ENCODE measurements around the gene PARVG. TPM values are rescaled to one million over a fixed set of nuclear protein-coding genes. Genes with fewer than 3 reads are reported as not detected.
A peak's percentile ranks its signal among the peaks of the same experiment; 100 is the strongest.

The PARVG gene
- total and polyA plus RNA-seq, 10 of the 15 experiments (the other 5 are each of a cell fraction or from before 2014, with no cell fraction given) = 6.3 to 123 (median 71.9) TPM

DNA sequence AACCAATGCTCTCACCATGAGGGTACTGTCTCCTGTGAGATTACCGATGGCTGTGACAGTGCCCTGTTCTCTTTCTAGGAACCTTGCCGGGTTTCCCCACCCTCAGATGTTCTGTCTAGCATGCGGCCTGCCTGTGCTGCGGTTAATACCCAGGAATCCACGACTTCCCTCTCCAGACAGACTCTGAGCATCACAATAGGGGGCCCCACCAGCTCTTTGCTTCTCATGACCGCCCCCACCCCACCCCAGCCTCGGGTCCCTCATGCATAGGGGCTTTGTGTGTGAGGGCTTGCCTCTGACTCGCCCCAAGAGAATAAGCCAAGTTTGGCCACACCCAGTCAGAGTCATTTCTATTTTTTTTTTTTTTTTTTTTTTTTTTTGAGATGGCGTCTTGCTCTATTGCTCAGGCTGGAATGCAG is 10.3 kb downstream of the PARVG start (continued):
- TF ChIP-seq MTA3 (IDR thresholded peaks at IDR 0.05; ENCODE audit: borderline replicate concordance, low read length) = no peak
- no peak for TF ChIP-seq GATAD2B (conservative IDR thresholded peaks at IDR 0.05; ENCODE audit: low read depth)
- TF ChIP-seq FOXM1 (IDR thresholded peaks at IDR 0.05; ENCODE audit: low read depth, low read length) = no peak
- TF ChIP-seq CBX5 (IDR thresholded peaks at IDR 0.05; ENCODE audit: low read depth) = no peak
- TF ChIP-seq, protein P1, sequence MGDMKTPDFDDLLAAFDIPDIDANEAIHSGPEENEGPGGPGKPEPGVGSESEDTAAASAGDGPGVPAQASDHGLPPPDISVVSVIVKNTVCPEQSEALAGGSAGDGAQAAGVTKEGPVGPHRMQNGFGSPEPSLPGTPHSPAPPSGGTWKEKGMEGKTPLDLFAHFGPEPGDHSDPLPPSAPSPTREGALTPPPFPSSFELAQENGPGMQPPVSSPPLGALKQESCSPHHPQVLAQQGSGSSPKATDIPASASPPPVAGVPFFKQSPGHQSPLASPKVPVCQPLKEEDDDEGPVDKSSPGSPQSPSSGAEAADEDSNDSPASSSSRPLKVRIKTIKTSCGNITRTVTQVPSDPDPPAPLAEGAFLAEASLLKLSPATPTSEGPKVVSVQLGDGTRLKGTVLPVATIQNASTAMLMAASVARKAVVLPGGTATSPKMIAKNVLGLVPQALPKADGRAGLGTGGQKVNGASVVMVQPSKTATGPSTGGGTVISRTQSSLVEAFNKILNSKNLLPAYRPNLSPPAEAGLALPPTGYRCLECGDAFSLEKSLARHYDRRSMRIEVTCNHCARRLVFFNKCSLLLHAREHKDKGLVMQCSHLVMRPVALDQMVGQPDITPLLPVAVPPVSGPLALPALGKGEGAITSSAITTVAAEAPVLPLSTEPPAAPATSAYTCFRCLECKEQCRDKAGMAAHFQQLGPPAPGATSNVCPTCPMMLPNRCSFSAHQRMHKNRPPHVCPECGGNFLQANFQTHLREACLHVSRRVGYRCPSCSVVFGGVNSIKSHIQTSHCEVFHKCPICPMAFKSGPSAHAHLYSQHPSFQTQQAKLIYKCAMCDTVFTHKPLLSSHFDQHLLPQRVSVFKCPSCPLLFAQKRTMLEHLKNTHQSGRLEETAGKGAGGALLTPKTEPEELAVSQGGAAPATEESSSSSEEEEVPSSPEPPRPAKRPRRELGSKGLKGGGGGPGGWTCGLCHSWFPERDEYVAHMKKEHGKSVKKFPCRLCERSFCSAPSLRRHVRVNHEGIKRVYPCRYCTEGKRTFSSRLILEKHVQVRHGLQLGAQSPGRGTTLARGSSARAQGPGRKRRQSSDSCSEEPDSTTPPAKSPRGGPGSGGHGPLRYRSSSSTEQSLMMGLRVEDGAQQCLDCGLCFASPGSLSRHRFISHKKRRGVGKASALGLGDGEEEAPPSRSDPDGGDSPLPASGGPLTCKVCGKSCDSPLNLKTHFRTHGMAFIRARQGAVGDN (IDR thresholded peaks at IDR 0.05) = peak; percentile 62; the same call in 1 of the 2 replicates
- TF ChIP-seq MYB (IDR thresholded peaks at IDR 0.05; ENCODE audit: borderline replicate concordance, low read depth, low read length) = no peak
- TF ChIP-seq KLF5 (IDR thresholded peaks at IDR 0.05; ENCODE audit: partially characterized antibody) = no peak
- peak; percentile 47 for TF ChIP-seq JUNB (IDR thresholded peaks at IDR 0.05)
- TF ChIP-seq ZNF384 (IDR thresholded peaks at IDR 0.05; ENCODE audit: borderline replicate concordance, low read depth, low read length) = peak; percentile 90
- TF ChIP-seq KDM1A (IDR thresholded peaks at IDR 0.05; ENCODE audit: borderline replicate concordance) = no peak
- TF ChIP-seq SIX5 (IDR thresholded peaks at IDR 0.05; ENCODE audit: low read depth, low read length, severe bottlenecking) = no peak
- TF ChIP-seq IRF4 (IDR thresholded peaks at IDR 0.05; ENCODE audit: low read depth, low read length) = no peak
- TF ChIP-seq, protein P2, sequence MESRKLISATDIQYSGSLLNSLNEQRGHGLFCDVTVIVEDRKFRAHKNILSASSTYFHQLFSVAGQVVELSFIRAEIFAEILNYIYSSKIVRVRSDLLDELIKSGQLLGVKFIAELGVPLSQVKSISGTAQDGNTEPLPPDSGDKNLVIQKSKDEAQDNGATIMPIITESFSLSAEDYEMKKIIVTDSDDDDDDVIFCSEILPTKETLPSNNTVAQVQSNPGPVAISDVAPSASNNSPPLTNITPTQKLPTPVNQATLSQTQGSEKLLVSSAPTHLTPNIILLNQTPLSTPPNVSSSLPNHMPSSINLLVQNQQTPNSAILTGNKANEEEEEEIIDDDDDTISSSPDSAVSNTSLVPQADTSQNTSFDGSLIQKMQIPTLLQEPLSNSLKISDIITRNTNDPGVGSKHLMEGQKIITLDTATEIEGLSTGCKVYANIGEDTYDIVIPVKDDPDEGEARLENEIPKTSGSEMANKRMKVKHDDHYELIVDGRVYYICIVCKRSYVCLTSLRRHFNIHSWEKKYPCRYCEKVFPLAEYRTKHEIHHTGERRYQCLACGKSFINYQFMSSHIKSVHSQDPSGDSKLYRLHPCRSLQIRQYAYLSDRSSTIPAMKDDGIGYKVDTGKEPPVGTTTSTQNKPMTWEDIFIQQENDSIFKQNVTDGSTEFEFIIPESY (IDR thresholded peaks at IDR 0.05) = no peak
- no peak for TF ChIP-seq RFX5 (IDR thresholded peaks at IDR 0.05; ENCODE audit: low read depth, low read length)
- TF ChIP-seq, protein P3, sequence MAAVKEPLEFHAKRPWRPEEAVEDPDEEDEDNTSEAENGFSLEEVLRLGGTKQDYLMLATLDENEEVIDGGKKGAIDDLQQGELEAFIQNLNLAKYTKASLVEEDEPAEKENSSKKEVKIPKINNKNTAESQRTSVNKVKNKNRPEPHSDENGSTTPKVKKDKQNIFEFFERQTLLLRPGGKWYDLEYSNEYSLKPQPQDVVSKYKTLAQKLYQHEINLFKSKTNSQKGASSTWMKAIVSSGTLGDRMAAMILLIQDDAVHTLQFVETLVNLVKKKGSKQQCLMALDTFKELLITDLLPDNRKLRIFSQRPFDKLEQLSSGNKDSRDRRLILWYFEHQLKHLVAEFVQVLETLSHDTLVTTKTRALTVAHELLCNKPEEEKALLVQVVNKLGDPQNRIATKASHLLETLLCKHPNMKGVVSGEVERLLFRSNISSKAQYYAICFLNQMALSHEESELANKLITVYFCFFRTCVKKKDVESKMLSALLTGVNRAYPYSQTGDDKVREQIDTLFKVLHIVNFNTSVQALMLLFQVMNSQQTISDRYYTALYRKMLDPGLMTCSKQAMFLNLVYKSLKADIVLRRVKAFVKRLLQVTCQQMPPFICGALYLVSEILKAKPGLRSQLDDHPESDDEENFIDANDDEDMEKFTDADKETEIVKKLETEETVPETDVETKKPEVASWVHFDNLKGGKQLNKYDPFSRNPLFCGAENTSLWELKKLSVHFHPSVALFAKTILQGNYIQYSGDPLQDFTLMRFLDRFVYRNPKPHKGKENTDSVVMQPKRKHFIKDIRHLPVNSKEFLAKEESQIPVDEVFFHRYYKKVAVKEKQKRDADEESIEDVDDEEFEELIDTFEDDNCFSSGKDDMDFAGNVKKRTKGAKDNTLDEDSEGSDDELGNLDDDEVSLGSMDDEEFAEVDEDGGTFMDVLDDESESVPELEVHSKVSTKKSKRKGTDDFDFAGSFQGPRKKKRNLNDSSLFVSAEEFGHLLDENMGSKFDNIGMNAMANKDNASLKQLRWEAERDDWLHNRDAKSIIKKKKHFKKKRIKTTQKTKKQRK (IDR thresholded peaks at IDR 0.05; ENCODE audit: low read depth, low read length) = no peak
- TF ChIP-seq SPI1 (IDR thresholded peaks at IDR 0.05; ENCODE audit: borderline replicate concordance, insufficient read depth, low read depth, low read length) = no peak
- TF ChIP-seq BMI1 (IDR thresholded peaks at IDR 0.05; ENCODE audit: borderline replicate concordance) = no peak
- TF ChIP-seq BRCA1 (IDR thresholded peaks at IDR 0.05; ENCODE audit: low read depth, low read length) = no peak
- TF ChIP-seq ASH2L (IDR thresholded peaks at IDR 0.05; ENCODE audit: borderline replicate concordance, low read depth) = no peak
- TF ChIP-seq, protein P4, sequence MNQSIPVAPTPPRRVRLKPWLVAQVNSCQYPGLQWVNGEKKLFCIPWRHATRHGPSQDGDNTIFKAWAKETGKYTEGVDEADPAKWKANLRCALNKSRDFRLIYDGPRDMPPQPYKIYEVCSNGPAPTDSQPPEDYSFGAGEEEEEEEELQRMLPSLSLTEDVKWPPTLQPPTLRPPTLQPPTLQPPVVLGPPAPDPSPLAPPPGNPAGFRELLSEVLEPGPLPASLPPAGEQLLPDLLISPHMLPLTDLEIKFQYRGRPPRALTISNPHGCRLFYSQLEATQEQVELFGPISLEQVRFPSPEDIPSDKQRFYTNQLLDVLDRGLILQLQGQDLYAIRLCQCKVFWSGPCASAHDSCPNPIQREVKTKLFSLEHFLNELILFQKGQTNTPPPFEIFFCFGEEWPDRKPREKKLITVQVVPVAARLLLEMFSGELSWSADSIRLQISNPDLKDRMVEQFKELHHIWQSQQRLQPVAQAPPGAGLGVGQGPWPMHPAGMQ (IDR thresholded peaks at IDR 0.05; ENCODE audit: borderline replicate concordance) = no peak
- TF ChIP-seq NBN (IDR thresholded peaks at IDR 0.05) = peak; percentile 70; the same call in 1 of the 2 replicates
- no peak for TF ChIP-seq HCFC1 (IDR thresholded peaks at IDR 0.05; ENCODE audit: low read length)

Data from GM12878 (cell line).